RPMI7951 (cell line): ENCODE measurements around the gene TTK. TPM values are rescaled to one million over a fixed set of nuclear protein-coding genes. Genes with fewer than 3 reads are reported as not detected.

Experiments
- DNase-seq: peaks from one replicate; pipeline ENCODE4 v3.0.0-alpha.2; 2012; ENCODE audit warnings: low read depth
- total RNA-seq: library from RNA; depleted of rRNA; stranded (reverse); fragments of >200 nt; shearing (Covaris generic); gene quantifications from 2 replicates; pipeline ENCODE4 v1.2.3, GENCODE V29; 2014; rRNA removed

Gene TTK
- total RNA-seq: 122 and 146 TPM in 2 replicates

- peak; percentile 95 for DNase-seq
Measured at GRCh38 chr6:80004173-80005072, at the start of gene TTK. TTK (plus strand) TSS chr6:80004649; CDS start chr6:80005844, 1,195 bp downstream.

DNA sequence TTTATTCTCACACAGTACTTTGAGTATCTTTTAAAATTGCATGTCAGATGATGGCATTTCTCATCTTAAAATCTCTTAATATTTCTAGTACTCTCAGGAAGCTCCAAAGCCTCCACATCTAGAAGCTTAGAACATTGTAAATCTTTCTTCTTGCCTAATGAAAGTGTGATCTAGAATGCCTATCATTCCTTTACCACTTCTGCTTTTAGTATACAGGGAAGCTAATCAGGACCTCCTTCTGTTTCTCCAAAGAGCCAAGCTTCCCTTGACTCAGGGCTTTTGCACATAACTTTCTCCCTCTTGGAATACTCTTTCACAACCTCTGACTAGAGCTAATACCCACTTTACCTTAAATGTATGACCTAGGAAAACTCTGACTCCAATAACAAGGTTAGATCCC is 49.6 kb upstream of the TTK start:
- no peak for DNase-seq

DNA sequence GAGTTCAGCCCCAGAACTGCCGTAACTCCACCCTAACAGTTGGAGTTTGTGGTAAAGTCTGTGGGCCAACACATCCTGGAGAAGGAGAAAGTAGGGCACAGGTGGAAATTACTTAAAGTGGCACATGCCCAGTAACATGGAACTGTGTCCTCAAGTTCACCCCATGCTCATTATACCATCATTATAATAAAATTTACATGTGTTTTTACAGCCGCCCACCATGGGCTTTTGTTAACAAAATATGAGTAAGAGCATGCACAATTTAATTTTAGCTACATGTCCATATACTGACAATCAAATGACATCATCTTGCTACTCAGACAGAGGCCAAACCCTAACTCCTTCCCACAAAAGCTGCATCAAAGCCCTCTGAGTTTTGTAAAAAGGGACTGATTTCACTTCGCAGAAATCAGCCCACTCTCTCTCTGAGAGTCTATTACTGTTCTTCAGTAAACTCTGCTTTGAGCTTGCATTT is 39.8 kb upstream of the TTK start:
- no peak for DNase-seq

- DNase-seq: no peak
Measured at GRCh38 chr6:79967178-79967577, 37.3 kb upstream of the TTK start.

DNA sequence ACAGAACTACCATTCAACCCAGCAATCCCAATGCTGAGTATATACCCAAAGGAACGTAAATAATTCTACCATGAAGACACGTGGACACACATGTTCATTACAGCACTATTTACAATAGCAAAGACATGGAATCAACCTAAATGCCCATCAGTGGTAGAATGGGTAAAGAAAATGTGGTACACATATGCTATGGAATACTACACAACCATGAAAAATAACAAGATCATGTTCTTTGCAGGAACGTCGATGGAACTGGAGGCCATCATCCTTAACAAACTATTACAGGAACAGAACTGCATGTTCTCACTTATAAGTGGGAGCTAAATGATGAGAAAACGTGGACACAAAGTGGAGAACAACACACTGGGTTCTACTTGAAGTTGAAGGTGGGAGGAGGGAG is 34.7 kb upstream of the TTK start:
- DNase-seq: no peak

DNA sequence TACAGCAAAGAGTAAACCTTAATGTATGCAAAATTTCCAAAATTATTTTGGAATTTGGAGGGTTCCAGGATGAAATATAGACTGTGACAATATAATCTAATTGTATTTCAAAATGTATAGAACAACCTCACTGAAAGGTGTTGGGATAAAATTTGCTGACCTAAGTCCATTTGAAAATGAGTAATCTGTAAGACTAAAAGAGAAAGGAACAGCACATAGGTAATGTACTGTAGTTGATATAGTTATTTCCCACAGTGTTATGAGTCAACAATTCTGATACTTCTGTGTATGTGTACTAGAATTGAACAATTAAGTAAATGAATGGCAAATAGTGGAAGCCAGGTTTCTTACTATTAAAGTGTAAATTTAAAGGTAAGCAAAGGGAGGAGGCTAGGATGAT is 33.3 kb upstream of the TTK start:
- no peak for DNase-seq

GRCh38 chr6:79981652-79982051 is 22.8 kb upstream of the TTK start:
- no peak for DNase-seq

DNA sequence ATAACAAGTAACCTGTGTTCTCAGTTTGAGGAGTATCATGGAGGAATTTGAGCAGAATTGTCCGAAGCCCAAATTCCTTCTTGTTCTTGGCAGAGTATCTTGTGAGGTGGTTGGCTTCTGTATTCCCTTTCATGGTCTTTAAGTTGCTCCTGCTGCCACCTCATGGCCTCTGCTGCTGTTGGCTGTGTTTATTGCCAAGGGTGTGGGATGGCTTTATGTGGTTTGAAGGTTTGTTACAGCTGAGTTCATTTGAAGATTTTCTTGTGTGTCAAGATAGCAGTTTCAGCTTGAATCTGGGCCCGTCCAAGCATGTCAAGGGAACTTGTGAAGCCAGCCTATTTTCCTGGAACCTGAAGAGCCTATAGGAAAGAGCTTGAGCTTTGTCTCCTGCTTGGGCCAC is 20.2 kb upstream of the TTK start:
- DNase-seq: peak; percentile 41

GRCh38 chr6:79985128-79985527 is 19.3 kb upstream of the TTK start:
- no peak for DNase-seq

- DNase-seq: no peak
Measured at GRCh38 chr6:79989641-79990040, 14.8 kb upstream of the TTK start.

- no peak for DNase-seq
Measured at GRCh38 chr6:79993012-79993910, 11.2 kb upstream of the TTK start.

- DNase-seq: no peak
Measured at GRCh38 chr6:79993911-79994309, 10.5 kb upstream of the TTK start.

- DNase-seq: no peak
Measured at GRCh38 chr6:79997728-79998127, 6.7 kb upstream of the TTK start.

- DNase-seq: no peak
Measured at GRCh38 chr6:80001337-80001736, 3.1 kb upstream of the TTK start.

- DNase-seq: no peak
Measured at GRCh38 chr6:80003826-80004172, 650 bp upstream of the TTK start.

GRCh38 chr6:80005406-80005805 is 957 bp downstream of the TTK start:
- DNase-seq: no peak

GRCh38 chr6:80006541-80006940 is 2.1 kb downstream of the TTK start:
- DNase-seq: no peak

DNA sequence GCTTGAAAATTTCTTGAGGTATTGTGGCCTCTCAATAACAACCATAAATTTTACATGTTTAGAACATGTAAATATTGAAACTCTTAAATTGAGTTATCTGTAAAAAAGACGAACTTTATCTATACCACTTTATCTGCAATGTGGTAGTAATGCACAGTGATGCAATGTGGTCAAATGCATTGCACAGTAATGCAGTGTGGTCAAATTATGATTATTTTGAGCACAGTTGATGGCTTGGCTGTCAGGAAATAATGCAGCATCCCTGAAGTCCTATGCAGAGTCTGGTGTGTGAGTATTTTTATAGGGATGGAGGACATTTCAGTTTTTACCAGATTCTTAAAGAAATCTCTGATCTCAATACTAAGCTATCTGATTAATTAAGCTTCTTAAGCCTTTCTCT is 5.1 kb downstream of the TTK start:
- DNase-seq: no peak

DNA sequence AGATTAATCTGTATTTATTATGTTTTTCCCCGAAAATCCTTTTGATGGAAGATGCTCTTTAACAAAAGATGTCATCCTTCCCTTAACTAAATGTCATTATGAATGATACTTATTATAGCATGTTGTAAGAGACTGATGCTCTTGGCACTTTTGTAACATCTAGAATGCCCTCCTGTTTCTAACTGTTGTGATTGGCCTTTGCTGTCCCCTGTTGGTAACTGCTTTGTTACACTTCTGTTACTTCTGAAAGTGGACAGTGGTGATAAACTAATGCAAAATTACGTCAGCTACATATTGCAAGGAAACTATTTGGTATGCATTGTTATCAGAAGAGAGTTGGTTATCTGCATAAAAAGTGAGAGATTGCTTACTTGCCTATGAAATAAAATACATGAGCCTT is 5.8 kb downstream of the TTK start:
- DNase-seq: no peak

DNA sequence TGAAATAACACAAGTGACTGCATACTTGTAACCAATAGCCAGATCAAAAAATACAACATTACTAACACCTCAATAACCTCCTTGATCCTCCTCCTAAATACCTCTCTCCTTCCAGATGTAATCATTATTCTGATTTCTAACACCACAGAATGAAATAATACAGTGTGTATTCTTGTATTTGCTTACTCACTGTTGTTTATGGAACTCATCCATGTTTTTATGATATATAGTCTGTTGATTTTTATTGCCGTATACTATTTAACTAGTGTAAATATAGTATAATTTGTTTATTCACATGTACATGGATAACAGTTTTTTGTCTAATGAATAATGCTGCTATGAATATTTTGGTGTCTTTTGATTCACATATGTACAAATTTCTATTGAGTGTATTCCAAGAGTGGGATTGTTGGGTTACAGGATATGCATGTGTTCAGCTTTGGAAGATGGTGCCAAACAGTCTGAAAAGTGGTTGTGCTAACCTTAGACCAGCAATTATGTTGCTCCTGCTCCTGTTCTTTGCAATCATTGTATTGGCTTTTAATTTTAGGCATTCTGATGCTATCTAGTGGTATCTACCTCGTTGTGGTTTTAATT is 11.5 kb downstream of the TTK start:
- no peak for DNase-seq

GRCh38 chr6:80020381-80021120 is 16.1 kb downstream of the TTK start:
- no peak for DNase-seq

DNA sequence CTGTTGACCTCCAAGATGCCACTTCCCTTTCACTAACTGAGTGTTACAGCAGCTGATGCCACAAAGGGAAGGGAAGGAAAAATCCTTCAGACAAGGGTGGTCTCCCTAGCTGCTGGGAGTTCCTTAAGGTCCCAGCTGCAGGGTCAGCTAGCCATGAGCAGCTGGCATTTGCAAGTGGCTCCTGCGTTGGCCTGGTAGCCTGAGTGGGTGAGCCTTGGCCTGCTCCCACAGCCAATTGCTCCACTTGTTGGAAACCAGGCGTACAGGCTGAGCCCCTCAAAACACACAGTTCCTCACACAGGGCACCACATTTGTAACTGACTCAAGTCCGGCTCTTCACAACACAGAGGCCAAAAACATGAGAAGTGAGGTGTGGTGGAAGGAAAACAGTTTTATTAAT is 16.7 kb downstream of the TTK start:
- DNase-seq: no peak
